ENCODE data around the gene ANKRD45. TPM values are rescaled to one million over a fixed set of nuclear protein-coding genes. Genes with fewer than 3 reads are reported as not detected.
"Not testable (repeated sequence)": the region's sequence is repeated elsewhere in the genome, so short reads cannot be mapped to it uniquely, and the experiment has no call there.

ANKRD45 gene
- total RNA-seq, 1 experiment from 2014 or later, result 0.44 TPM

GRCh38 chr1:173688300-173688699, 18.6 kb upstream of the ANKRD45 start (continued):
- TF ChIP-seq REST (IDR thresholded peaks at IDR 0.05; ENCODE audit: low read depth) (no peak), CBX3 (IDR thresholded peaks at IDR 0.05; ENCODE audit: low read depth) (no peak), ATF3 (IDR thresholded peaks at IDR 0.05) (no peak)

- H3K4me2 ChIP-seq (ENCODE audit: low read length); intact Hi-C loops (cut with micrococcal nuclease); H3K79me2 ChIP-seq (ENCODE audit: insufficient read depth, low read length); H3K9me2 ChIP-seq (ENCODE audit: insufficient read depth); H3K27me3 ChIP-seq (ENCODE audit: insufficient read depth, low read length); H3K27ac ChIP-seq (ENCODE audit: low read depth, low read length); H3K4me1 ChIP-seq (ENCODE audit: control insufficient read depth in 1 of 2, insufficient read depth in 2 of 2, low read length in 2 of 2); H2AFZ ChIP-seq (ENCODE audit: low read depth, low read length, poor library complexity, severe bottlenecking); H3K36me3 ChIP-seq (ENCODE audit: control insufficient read depth in 1 of 2, insufficient read depth in 2 of 2, low read length in 2 of 2); H3K4me3 ChIP-seq (replicated peaks in 1 of 2; ENCODE audit: low read depth in 1 of 2, low read length in 2 of 2); POLR2A ChIA-PET; CTCF ChIA-PET; RAD21 ChIA-PET (ENCODE audit: low non-redundant PET in 1 of 2, low total read pairs in 2 of 2, uncharacterized antibody in 2 of 2, unreplicated experiment in 2 of 2); DNase-seq (ENCODE audit: low read depth, low spot score); H3K9ac ChIP-seq (ENCODE audit: low read length); H3K9me3 ChIP-seq (ENCODE audit: control insufficient read depth in 1 of 2, insufficient read depth in 1 of 2, low read depth in 1 of 2, low read length in 2 of 2); ATAC-seq; BruUV-seq (replicated peaks); H4K20me1 ChIP-seq (ENCODE audit: insufficient read depth): not testable (repeated sequence)
Observed at GRCh38 chr1:173685121-173685520, 15.5 kb upstream of the ANKRD45 start.

GRCh38 chr1:173683838-173684237, 14.2 kb upstream of the ANKRD45 start:
- BruUV-seq (replicated peaks); H3K9me2 ChIP-seq (ENCODE audit: insufficient read depth); H3K4me1 ChIP-seq (ENCODE audit: control insufficient read depth in 1 of 2, insufficient read depth in 2 of 2, low read length in 2 of 2); H2AFZ ChIP-seq (ENCODE audit: low read depth, low read length, poor library complexity, severe bottlenecking); DNase-seq (ENCODE audit: low read depth, low spot score); H3K4me3 ChIP-seq (replicated peaks in 1 of 2; ENCODE audit: low read depth in 1 of 2, low read length in 2 of 2); H3K27me3 ChIP-seq (ENCODE audit: insufficient read depth, low read length); H3K4me2 ChIP-seq (ENCODE audit: low read length); intact Hi-C loops (cut with micrococcal nuclease); RAD21 ChIA-PET (ENCODE audit: low non-redundant PET in 1 of 2, low total read pairs in 2 of 2, uncharacterized antibody in 2 of 2, unreplicated experiment in 2 of 2); H3K9ac ChIP-seq (ENCODE audit: low read length); H3K27ac ChIP-seq (ENCODE audit: low read depth, low read length); H3K36me3 ChIP-seq (ENCODE audit: control insufficient read depth in 1 of 2, insufficient read depth in 2 of 2, low read length in 2 of 2); H3K9me3 ChIP-seq (ENCODE audit: control insufficient read depth in 1 of 2, insufficient read depth in 1 of 2, low read depth in 1 of 2, low read length in 2 of 2); H4K20me1 ChIP-seq (ENCODE audit: insufficient read depth); H3K79me2 ChIP-seq (ENCODE audit: insufficient read depth, low read length); ATAC-seq; POLR2A ChIA-PET; CTCF ChIA-PET: not testable (repeated sequence)

All from HCT116 (cell line).